ENCODE data around the gene NHSL2. TPM values are rescaled to one million over a fixed set of nuclear protein-coding genes. Genes with fewer than 3 reads are reported as not detected.

NHSL2 gene
- total RNA-seq, 2 experiments from 2014 or later, result 0.50 to 0.70 TPM

GRCh38 chrX:72011734-72012133 lies 101.1 kb downstream of the NHSL2 start:
- H3K4me3 Mint-ChIP-seq, result no peak overlapping the region
- ChIA-PET CTCF (interaction anchor here (0.7 to 1.9 kb wide), 2 partner anchors 13 to 14 kb away, joined by 3 to 5 read pairs; no protein-coding TSS in a partner anchor), POLR2A (interaction anchor here (1.0 kb wide), 1 partner anchor 264 kb away, joined by 3 read pairs; no protein-coding TSS in a partner anchor)
- no peaks in the 10 kb centered on the region for H3K9me3 Mint-ChIP-seq (ENCODE audit: insufficient read depth)
- no peaks in the 10 kb centered on the region for H3K36me3 Mint-ChIP-seq (ENCODE audit: low read depth)
- no peaks in the 10 kb centered on the region for H3K4me1 Mint-ChIP-seq (ENCODE audit: low read depth)
- H3K27ac Mint-ChIP-seq, result no peak overlapping the region
- peaks cover 37% of the 10 kb centered on the region for H3K27me3 Mint-ChIP-seq (ENCODE audit: low read depth)
- DNase-seq (no peak), ATAC-seq (no peak)

GRCh38 chrX:72015383-72015782 lies 104.7 kb downstream of the NHSL2 start:
- Mint-ChIP-seq H3K27ac (no peak overlapping the region), H3K27me3 (ENCODE audit: low read depth) (peaks cover 48% of the 10 kb centered on the region), H3K4me1 (ENCODE audit: low read depth) (peaks cover 3% of the 10 kb centered on the region), H3K4me3 (no peak overlapping the region), H3K36me3 (ENCODE audit: low read depth) (no peaks in the 10 kb centered on the region), H3K9me3 (ENCODE audit: insufficient read depth) (no peaks in the 10 kb centered on the region)
- POLR2A ChIA-PET, result no interaction called here
- DNase-seq (no peak), ATAC-seq (no peak)
- CTCF ChIA-PET, result no interaction called here

- DNase-seq (no peak), ATAC-seq (no peak)
- Mint-ChIP-seq H3K4me1 (ENCODE audit: low read depth) (peaks cover 6% of the 10 kb centered on the region), H3K27me3 (ENCODE audit: low read depth) (peaks cover 52% of the 10 kb centered on the region), H3K27ac (no peak overlapping the region), H3K9me3 (ENCODE audit: insufficient read depth) (no peaks in the 10 kb centered on the region), H3K36me3 (ENCODE audit: low read depth) (no peaks in the 10 kb centered on the region), H3K4me3 (no peak overlapping the region)
- ChIA-PET CTCF (interaction anchor here (0.7 to 7.4 kb wide), 9 partner anchors 7 to 164 kb away, joined by 3 to 118 read pairs (median 4); partner anchors contain the start of genes PIN4 and RTL5), POLR2A (no interaction called here)
Observed at GRCh38 chrX:72016881-72017783, 106.5 kb downstream of the NHSL2 start.

- Mint-ChIP-seq H3K36me3 (ENCODE audit: low read depth) (no peaks in the 10 kb centered on the region), H3K27ac (no peak overlapping the region), H3K9me3 (ENCODE audit: insufficient read depth) (no peaks in the 10 kb centered on the region), H3K4me1 (ENCODE audit: low read depth) (peaks cover 6% of the 10 kb centered on the region), H3K27me3 (ENCODE audit: low read depth) (peaks cover 48% of the 10 kb centered on the region), H3K4me3 (no peak overlapping the region)
- DNase-seq (peak; percentile 80), ATAC-seq (peak; percentile 99)
- ChIA-PET CTCF (interaction anchor here (0.7 to 7.4 kb wide), 12 partner anchors 8 to 163 kb away, joined by 3 to 118 read pairs (median 4); partner anchors contain the start of genes PIN4 and RTL5), POLR2A (no interaction called here)
Observed at GRCh38 chrX:72018277-72019112, 107.8 kb downstream of the NHSL2 start.

- ChIA-PET CTCF (interaction anchor here (0.7 to 7.4 kb wide), 6 partner anchors 21 to 256 kb away, joined by 3 to 118 read pairs (median 4); partner anchors contain the start of gene RTL5), POLR2A (no interaction called here)
- no peak overlapping the region for H3K27ac Mint-ChIP-seq
- no peaks in the 10 kb centered on the region for H3K36me3 Mint-ChIP-seq (ENCODE audit: low read depth)
- H3K27me3 Mint-ChIP-seq (ENCODE audit: low read depth), result peaks cover 49% of the 10 kb centered on the region
- no peaks in the 10 kb centered on the region for H3K9me3 Mint-ChIP-seq (ENCODE audit: insufficient read depth)
- H3K4me1 Mint-ChIP-seq (ENCODE audit: low read depth), result peaks cover 6% of the 10 kb centered on the region
- no peak for ATAC-seq
- H3K4me3 Mint-ChIP-seq, result no peak overlapping the region
- no peak for DNase-seq
Observed at GRCh38 chrX:72019487-72019886, 108.8 kb downstream of the NHSL2 start.

GRCh38 chrX:72020204-72020603 lies 109.6 kb downstream of the NHSL2 start:
- POLR2A ChIA-PET, result interaction anchor here (0.6 kb wide), 1 partner anchor 926 kb away, joined by 4 read pairs; no protein-coding TSS in a partner anchor
- H3K4me3 Mint-ChIP-seq, result no peak overlapping the region
- ATAC-seq (no peak), DNase-seq (no peak)
- CTCF ChIA-PET, result interaction anchor here (1.3 to 7.4 kb wide), 3 partner anchors 21 to 255 kb away, joined by 3 to 118 read pairs (median 7); partner anchors contain the start of gene RTL5
- no peak overlapping the region for H3K27ac Mint-ChIP-seq
- H3K9me3 Mint-ChIP-seq (ENCODE audit: insufficient read depth), result no peaks in the 10 kb centered on the region
- peaks cover 6% of the 10 kb centered on the region for H3K4me1 Mint-ChIP-seq (ENCODE audit: low read depth)
- peaks cover 46% of the 10 kb centered on the region for H3K27me3 Mint-ChIP-seq (ENCODE audit: low read depth)
- no peaks in the 10 kb centered on the region for H3K36me3 Mint-ChIP-seq (ENCODE audit: low read depth)

GRCh38 chrX:72020788-72021187 lies 110.1 kb downstream of the NHSL2 start:
- no peak for DNase-seq
- Mint-ChIP-seq H3K36me3 (ENCODE audit: low read depth) (no peaks in the 10 kb centered on the region), H3K9me3 (ENCODE audit: insufficient read depth) (no peaks in the 10 kb centered on the region), H3K4me3 (no peak overlapping the region), H3K27me3 (ENCODE audit: low read depth) (peaks cover 41% of the 10 kb centered on the region), H3K27ac (no peak overlapping the region), H3K4me1 (ENCODE audit: low read depth) (peaks cover 6% of the 10 kb centered on the region)
- no peak for ATAC-seq
- ChIA-PET POLR2A (no interaction called here), CTCF (interaction anchor here (1.0 to 7.4 kb wide), 6 partner anchors 23 to 108 kb away, joined by 3 to 118 read pairs (median 7); partner anchors contain the start of gene RTL5)

- ChIA-PET CTCF (interaction anchor here (0.8 to 7.4 kb wide), 14 partner anchors 9 to 159 kb away, joined by 3 to 118 read pairs (median 4); partner anchors contain the start of genes PIN4 and RTL5), POLR2A (no interaction called here)
- ATAC-seq (no peak), DNase-seq (peak; percentile 22)
- H3K36me3 Mint-ChIP-seq (ENCODE audit: low read depth), result no peaks in the 10 kb centered on the region
- H3K9me3 Mint-ChIP-seq (ENCODE audit: insufficient read depth), result no peaks in the 10 kb centered on the region
- H3K4me3 Mint-ChIP-seq, result no peak overlapping the region
- peaks cover 33% of the 10 kb centered on the region for H3K27me3 Mint-ChIP-seq (ENCODE audit: low read depth)
- peaks cover 6% of the 10 kb centered on the region for H3K4me1 Mint-ChIP-seq (ENCODE audit: low read depth)
- H3K27ac Mint-ChIP-seq, result no peak overlapping the region
Observed at GRCh38 chrX:72021975-72022374, 111.3 kb downstream of the NHSL2 start.

GRCh38 chrX:72023071-72023470 lies 112.4 kb downstream of the NHSL2 start:
- ATAC-seq (no peak), DNase-seq (no peak)
- Mint-ChIP-seq H3K4me3 (no peak overlapping the region), H3K27me3 (ENCODE audit: low read depth) (peaks cover 27% of the 10 kb centered on the region), H3K27ac (no peak overlapping the region), H3K36me3 (ENCODE audit: low read depth) (no peaks in the 10 kb centered on the region), H3K9me3 (ENCODE audit: insufficient read depth) (no peaks in the 10 kb centered on the region), H3K4me1 (ENCODE audit: low read depth) (peaks cover 6% of the 10 kb centered on the region)
- ChIA-PET CTCF (interaction anchor here (0.6 to 7.4 kb wide), 3 partner anchors 15 to 105 kb away, joined by 4 to 118 read pairs (median 4); partner anchors contain the start of gene RTL5), POLR2A (no interaction called here)

GRCh38 chrX:72025236-72025770 lies 114.7 kb downstream of the NHSL2 start:
- DNase-seq (no peak), ATAC-seq (no peak)
- POLR2A ChIA-PET, result no interaction called here
- no peak overlapping the region for H3K4me3 Mint-ChIP-seq
- H3K27ac Mint-ChIP-seq, result no peak overlapping the region
- H3K9me3 Mint-ChIP-seq (ENCODE audit: insufficient read depth), result no peaks in the 10 kb centered on the region
- H3K27me3 Mint-ChIP-seq (ENCODE audit: low read depth), result peaks cover 15% of the 10 kb centered on the region
- peaks cover 3% of the 10 kb centered on the region for H3K4me1 Mint-ChIP-seq (ENCODE audit: low read depth)
- H3K36me3 Mint-ChIP-seq (ENCODE audit: low read depth), result no peaks in the 10 kb centered on the region
- CTCF ChIA-PET, result no interaction called here

- CTCF ChIA-PET, result interaction anchor here (0.6 kb wide), 1 partner anchor 8 kb away, joined by 3 read pairs; no protein-coding TSS in a partner anchor
- no peaks in the 10 kb centered on the region for H3K4me1 Mint-ChIP-seq (ENCODE audit: low read depth)
- no peak overlapping the region for H3K4me3 Mint-ChIP-seq
- H3K27ac Mint-ChIP-seq, result no peak overlapping the region
- H3K9me3 Mint-ChIP-seq (ENCODE audit: insufficient read depth), result no peaks in the 10 kb centered on the region
- POLR2A ChIA-PET, result no interaction called here
- peaks cover 6% of the 10 kb centered on the region for H3K27me3 Mint-ChIP-seq (ENCODE audit: low read depth)
- H3K36me3 Mint-ChIP-seq (ENCODE audit: low read depth), result no peaks in the 10 kb centered on the region
- no peak for ATAC-seq
- DNase-seq, result no peak
Observed at GRCh38 chrX:72026341-72027023, 115.8 kb downstream of the NHSL2 start.

Measured in activated CD8-positive, alpha-beta T cell treated with anti-CD3 and anti-CD28 coated beads, Interleukin-2, amount 10 ng/mL, durations not matched to agents 7 days and 5 days (primary cell).